Neutrophil (primary cell): Measurements from ENCODE around the gene GNG11.
"Not testable (repeated sequence)": the region's sequence is repeated elsewhere in the genome, so short reads cannot be mapped to it uniquely, and the experiment has no call there.

Experiments
- H3K27ac ChIP-seq: fragments of 200-600 bp; sonication (generic); 2 replicates; pipeline ENCODE4 v1.5.1; 2016; ENCODE audit warnings: mild to moderate bottlenecking, moderate library complexity
- H3K27me3 ChIP-seq: fragments of 200-600 bp; sonication (generic); 2 replicates; pipeline ENCODE4 v1.6.0; 2016; ENCODE audit warnings: mild to moderate bottlenecking
- H3K36me3 ChIP-seq: fragments of 200-600 bp; sonication (generic); 2 replicates; pipeline ENCODE4 v1.5.1; 2017
- H3K4me1 ChIP-seq, 2 experiments: fragments of 200-600 bp in 1 of 2; sonication (generic) in 1 of 2; 1 replicate in 1 of 2; 2 replicates in 1 of 2; pipeline versions ENCODE4 v1.5.1 to v1.6.1; 2013 to 2016; ENCODE audit warnings: low read depth in 1 of 2, low read length in 1 of 2, mild to moderate bottlenecking in 1 of 2, moderate library complexity in 1 of 2; ENCODE audit not compliant: control insufficient read depth in 1 of 2, insufficient read depth in 1 of 2
- H3K4me3 ChIP-seq, 2 experiments: fragments of 200-600 bp in 1 of 2; sonication (generic) in 1 of 2; 1 replicate in 1 of 2; 2 replicates in 1 of 2; pipeline ENCODE4 v1.5.1; 2013 to 2016; ENCODE audit warnings: low read depth in 1 of 2, low read length in 1 of 2, mild to moderate bottlenecking in 1 of 2, moderate library complexity in 1 of 2
- H3K9me3 ChIP-seq: fragments of 200-600 bp; sonication (generic); 2 replicates; pipeline ENCODE4 v1.5.1; 2016
- TF ChIP-seq, protein P1 (sequence below): fragments of 200-600 bp; sonication (generic); IDR thresholded peaks from 2 replicates; pipeline ENCODE4 v1.5.1; 2016; ENCODE audit warnings: antibody characterized with exemption

GNG11 gene

DNA sequence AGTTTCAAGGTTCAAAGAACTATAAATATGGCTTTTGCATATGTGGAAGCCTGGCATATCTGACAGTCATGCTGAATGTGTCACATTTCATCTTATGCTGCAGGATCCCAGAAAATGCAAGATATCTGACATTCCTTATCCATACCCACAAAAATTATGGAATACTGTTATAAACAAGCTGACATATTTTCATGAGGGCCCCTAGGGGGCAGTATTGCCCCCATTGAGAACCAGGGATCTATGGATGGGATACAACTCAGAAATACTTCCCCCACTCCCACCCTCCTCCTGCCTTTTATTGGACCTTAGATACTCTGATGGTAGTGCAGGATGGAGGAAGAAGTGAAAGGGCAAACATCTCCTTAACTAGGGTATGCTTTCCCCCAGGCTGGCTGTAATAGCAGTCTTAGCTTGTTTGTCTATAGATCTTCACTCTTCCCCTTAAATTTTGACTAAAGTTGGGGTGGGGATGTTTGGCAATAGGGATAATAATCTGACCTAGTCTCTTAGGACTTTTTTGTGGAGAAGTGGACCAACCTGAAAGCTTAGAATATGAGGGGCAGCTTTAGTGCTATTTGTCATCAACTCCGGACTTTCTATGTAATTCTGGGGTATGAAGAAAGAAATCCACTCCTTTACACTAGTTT lies 18.6 kb upstream of the GNG11 start:
- H3K27ac ChIP-seq, result no peak overlapping the region
- no peaks in the 10 kb centered on the region for H3K36me3 ChIP-seq
- H3K27me3 ChIP-seq, result peaks cover 4% of the 10 kb centered on the region
- H3K9me3 ChIP-seq, result no peaks in the 10 kb centered on the region
- H3K4me1 ChIP-seq, result no peaks in the 10 kb centered on the region
- TF ChIP-seq, protein P1, sequence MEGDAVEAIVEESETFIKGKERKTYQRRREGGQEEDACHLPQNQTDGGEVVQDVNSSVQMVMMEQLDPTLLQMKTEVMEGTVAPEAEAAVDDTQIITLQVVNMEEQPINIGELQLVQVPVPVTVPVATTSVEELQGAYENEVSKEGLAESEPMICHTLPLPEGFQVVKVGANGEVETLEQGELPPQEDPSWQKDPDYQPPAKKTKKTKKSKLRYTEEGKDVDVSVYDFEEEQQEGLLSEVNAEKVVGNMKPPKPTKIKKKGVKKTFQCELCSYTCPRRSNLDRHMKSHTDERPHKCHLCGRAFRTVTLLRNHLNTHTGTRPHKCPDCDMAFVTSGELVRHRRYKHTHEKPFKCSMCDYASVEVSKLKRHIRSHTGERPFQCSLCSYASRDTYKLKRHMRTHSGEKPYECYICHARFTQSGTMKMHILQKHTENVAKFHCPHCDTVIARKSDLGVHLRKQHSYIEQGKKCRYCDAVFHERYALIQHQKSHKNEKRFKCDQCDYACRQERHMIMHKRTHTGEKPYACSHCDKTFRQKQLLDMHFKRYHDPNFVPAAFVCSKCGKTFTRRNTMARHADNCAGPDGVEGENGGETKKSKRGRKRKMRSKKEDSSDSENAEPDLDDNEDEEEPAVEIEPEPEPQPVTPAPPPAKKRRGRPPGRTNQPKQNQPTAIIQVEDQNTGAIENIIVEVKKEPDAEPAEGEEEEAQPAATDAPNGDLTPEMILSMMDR, result no peak
- no peak overlapping the region for H3K4me3 ChIP-seq

DNA sequence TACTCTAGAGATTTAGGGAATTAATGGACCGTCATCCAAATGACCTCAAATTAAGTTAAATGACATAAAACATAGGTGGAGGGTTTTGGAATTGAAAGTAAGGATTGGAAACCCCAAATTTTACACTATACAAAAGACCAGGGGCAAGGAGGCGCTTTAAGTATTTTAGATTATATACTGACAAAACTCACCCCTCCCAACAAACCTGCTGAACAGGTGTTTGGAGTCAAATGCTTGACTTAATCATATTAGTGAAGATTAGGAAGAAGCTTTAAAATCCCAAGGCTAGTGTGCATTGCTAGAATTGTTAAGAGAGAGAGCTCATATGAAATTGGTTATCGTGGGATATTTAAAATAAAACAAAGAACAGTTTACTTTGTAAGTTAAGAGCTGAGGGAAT lies 15.3 kb upstream of the GNG11 start, which contains the start of gene GNGT1:
Gene GNGT1 (plus strand): TSS at position 301 of the 400 bp plus-strand sequence. CDS start 180 bp downstream, outside the sequence.
- H3K4me3 ChIP-seq, result no peak within 1 kb of the TSS
- H3K27ac ChIP-seq, result no peak within 1 kb of the TSS
- H3K4me1 ChIP-seq, result no peaks in the 10 kb centered on the region
- TF ChIP-seq, protein P1, result no peak
- H3K27me3 ChIP-seq, result peaks cover 9% of the 10 kb centered on the region
- H3K36me3 ChIP-seq, result no peaks in the 10 kb centered on the region
- H3K9me3 ChIP-seq, result no peaks in the 10 kb centered on the region

DNA sequence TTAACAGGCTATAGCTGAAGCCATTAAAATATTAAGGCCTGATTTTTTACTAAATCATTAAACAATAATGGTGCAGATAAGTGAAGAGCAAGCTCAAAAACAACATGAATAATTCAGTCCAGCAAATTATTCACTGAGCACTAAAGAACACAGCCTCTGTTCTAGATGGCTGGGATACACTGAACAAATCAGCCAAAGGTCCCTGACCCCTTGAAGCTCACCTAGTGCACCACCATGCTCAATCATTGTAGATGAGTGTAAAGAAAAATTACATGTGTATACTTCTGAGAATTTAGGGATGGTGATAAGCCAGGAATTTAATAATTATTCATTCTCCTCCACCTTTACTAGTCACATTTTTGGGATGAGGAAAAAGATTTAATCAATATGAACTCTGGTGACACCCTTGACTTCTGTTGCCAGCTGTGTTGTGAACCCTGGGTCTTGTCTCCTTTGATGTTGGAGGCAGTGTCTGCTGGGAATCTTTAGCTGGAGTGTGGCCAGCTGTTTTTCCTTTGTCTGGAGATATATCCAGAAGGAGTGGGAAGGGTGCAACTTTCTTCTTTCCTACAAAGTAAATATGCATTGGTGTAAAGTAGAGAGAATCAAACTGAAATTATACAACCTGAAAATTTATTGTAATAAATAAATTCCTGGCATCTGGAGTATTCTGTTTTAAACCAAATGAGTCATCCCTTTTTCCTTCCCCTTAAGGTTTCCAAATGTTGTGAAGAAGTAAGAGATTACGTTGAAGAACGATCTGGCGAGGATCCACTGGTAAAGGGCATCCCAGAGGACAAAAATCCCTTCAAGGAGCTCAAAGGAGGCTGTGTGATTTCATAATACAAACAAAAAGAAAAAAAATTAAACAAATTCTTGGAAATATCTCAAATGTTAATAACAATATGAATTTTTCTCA lies 11.2 kb upstream of the GNG11 start:
- TF ChIP-seq, protein P1, result no peak
- Histone ChIP-seq H3K4me3 (no peak overlapping the region), H3K36me3 (no peaks in the 10 kb centered on the region), H3K4me1 (no peaks in the 10 kb centered on the region), H3K27ac (no peak overlapping the region), H3K9me3 (no peaks in the 10 kb centered on the region), H3K27me3 (peaks cover 14% of the 10 kb centered on the region)

DNA sequence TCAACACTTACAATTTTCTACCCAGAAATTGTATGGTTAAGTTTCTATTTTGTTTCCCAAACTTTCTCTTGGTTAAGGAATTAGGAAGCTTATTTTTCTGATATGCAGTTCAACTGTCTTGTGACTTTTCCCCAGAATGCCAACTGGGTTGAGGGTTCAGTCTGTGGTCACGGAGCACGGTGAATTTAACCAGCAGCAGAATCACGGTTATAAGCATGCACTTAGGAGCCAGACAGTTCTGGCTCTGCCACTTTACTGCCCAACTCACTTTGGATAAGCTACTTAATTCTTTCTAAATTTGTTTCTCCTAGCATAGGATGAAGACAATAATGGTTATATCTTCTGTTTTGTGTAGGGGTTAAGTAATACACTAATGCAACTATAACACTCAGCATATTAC lies 10.3 kb upstream of the GNG11 start:
- not testable (repeated sequence) for H3K4me1 ChIP-seq, H3K9me3 ChIP-seq, H3K36me3 ChIP-seq, H3K4me3 ChIP-seq, H3K27ac ChIP-seq
- peaks cover 13% of the 10 kb centered on the region for H3K27me3 ChIP-seq

DNA sequence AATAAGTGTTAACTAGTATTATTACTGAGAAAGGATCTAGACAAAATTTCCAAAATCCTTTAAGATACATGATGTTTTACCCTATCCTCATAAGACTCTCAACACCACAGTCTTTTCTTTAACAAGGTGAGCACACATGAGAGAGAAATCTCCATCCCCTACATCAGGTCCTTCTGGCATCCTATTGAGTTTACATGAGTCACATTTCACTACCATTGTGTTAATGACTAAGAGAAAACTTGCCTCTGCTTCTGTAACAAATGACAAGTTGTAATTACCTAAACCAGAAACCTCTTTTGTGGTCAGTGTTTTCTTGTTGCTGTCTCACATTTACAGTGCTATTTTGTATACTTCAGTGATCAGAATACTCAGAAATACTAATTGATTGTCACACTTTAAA lies 9.9 kb upstream of the GNG11 start:
- not testable (repeated sequence) for H3K4me1 ChIP-seq, H3K4me3 ChIP-seq, H3K36me3 ChIP-seq, H3K9me3 ChIP-seq, H3K27ac ChIP-seq
- H3K27me3 ChIP-seq, result peaks cover 13% of the 10 kb centered on the region

DNA sequence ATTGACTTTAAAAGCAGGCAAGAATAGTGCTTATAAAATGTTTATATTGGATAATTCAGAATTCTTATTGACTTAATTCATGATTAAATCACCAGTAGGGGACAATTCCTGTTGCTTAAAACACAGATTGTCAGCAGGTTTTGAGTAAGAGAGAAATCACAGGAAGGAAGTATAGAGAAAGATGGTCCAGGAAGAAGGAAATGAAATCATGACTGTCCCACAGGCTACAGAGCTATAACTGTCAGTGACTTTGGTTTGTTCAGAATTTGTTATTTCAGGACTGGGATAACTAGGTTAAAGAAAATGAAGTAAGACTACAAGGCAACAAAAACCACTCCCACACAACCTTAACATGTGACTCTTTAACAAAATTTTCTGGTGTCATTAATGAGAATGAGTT lies 8.3 kb upstream of the GNG11 start:
- Histone ChIP-seq H3K27me3 (peaks cover 14% of the 10 kb centered on the region), H3K36me3 (no peaks in the 10 kb centered on the region), H3K27ac (no peak overlapping the region), H3K4me1 (no peaks in the 10 kb centered on the region), H3K9me3 (no peaks in the 10 kb centered on the region), H3K4me3 (no peak overlapping the region)
- TF ChIP-seq, protein P1, result no peak
